GM12878 (cell line): ENCODE results near the gene WASF2. TPM values are rescaled to one million over a fixed set of nuclear protein-coding genes. Genes with fewer than 3 reads are reported as not detected.

ENCODE experiments used
- ATAC-seq: fragments of 200-7000 bp; cut with Tn5 transposase; 3 replicates; pipeline ENCODE4 v1.9.1; 2020; ENCODE audit warnings: mild to moderate bottlenecking, moderate library complexity
- BruUV-seq: library from RNA; stranded (reverse); fragments of 400-500 nt; replicated peaks from 2 replicates; lab custom pipeline; 2021; lab: Mats Ljungman, UMichigan
- CTCF ChIA-PET: fragments of 300-600 bp; sonication (Branson Sonifier 250); formaldehyde crosslinking; extraction: SDS; loops from one replicate; lab custom pipeline; 2021; ENCODE audit warnings: inconsistent platforms; lab: Yijun Ruan, JAX
- POLR2A ChIA-PET: fragments of 350-600 bp; formaldehyde crosslinking; extraction: SDS; loops from one replicate; lab custom pipeline; 2021; ENCODE audit warnings: inconsistent platforms; lab: Charles Lee
- RAD21 ChIA-PET: fragments of 300-600 bp; sonication (Branson Sonifier 250); formaldehyde crosslinking; loops from one replicate; lab custom pipeline; 2023; ENCODE audit warnings: antibody characterized with exemption; ENCODE audit not compliant: unreplicated experiment; lab: Charles Lee
- SMC1A ChIA-PET: fragments of 300-600 bp; sonication (Branson Sonifier 250); formaldehyde crosslinking; loops from one replicate; lab custom pipeline; 2023; ENCODE audit not compliant: unreplicated experiment, uncharacterized antibody; lab: Charles Lee
- DNase-seq: peaks from one replicate; pipeline ENCODE4 v3.0.0-alpha.2; 2011; ENCODE audit warnings: low read depth, low spot score
- FAIRE-seq: peaks from 3 replicates; lab custom pipeline; 2011; peaks lifted over from hg19 to GRCh38; lab: Jason Lieb, UNC
- H2AFZ ChIP-seq: 2 replicates; pipeline ENCODE4 v1.6.0; 2011; ENCODE audit warnings: low read depth, low read length, control low read depth; ENCODE audit not compliant: control insufficient read depth
- H3K27ac ChIP-seq: 2 replicates; pipeline ENCODE4 v1.5.1; 2011; ENCODE audit warnings: control low read depth; ENCODE audit not compliant: control insufficient read depth, insufficient read depth
- H3K27me3 ChIP-seq, 2 experiments: replicated peaks in 1 of 2; 2 replicates each; pipeline versions ENCODE4 v1.6.0 to v1.6.1; 2011; ENCODE audit warnings: low read length in 1 of 2; ENCODE audit not compliant: control insufficient read depth in 2 of 2, insufficient read depth in 2 of 2
- H3K36me3 ChIP-seq, 2 experiments: 2 replicates each; pipeline ENCODE4 v1.5.1; 2011; ENCODE audit warnings: low read length in 1 of 2; ENCODE audit not compliant: control insufficient read depth in 2 of 2, insufficient read depth in 2 of 2
- H3K4me1 ChIP-seq: 2 replicates; pipeline ENCODE4 v1.6.1; 2011; ENCODE audit warnings: mild to moderate bottlenecking, low read length, moderate library complexity, mixed read lengths; ENCODE audit not compliant: control insufficient read depth, insufficient read depth
- H3K4me2 ChIP-seq: 2 replicates; pipeline ENCODE4 v1.6.0; 2011; ENCODE audit warnings: control low read depth; ENCODE audit not compliant: control insufficient read depth, insufficient read depth
- H3K4me3 ChIP-seq: fragments of 200-600 bp; sonication (generic); 2 replicates; pipeline ENCODE4 v1.5.1; 2016
- H3K79me2 ChIP-seq: 2 replicates; pipeline ENCODE4 v1.6.0; 2011; ENCODE audit warnings: low read length; ENCODE audit not compliant: control insufficient read depth, insufficient read depth
- H3K9ac ChIP-seq: 2 replicates; pipeline ENCODE4 v1.8.0; 2011; ENCODE audit warnings: low read length, control low read depth, mixed read lengths; ENCODE audit not compliant: control insufficient read depth, insufficient read depth
- H3K9me3 ChIP-seq: replicated peaks from 3 replicates; pipeline ENCODE4 v1.5.1; 2011; ENCODE audit warnings: mild to moderate bottlenecking, low read length; ENCODE audit not compliant: control insufficient read depth, insufficient read depth
- H4K20me1 ChIP-seq: 2 replicates; pipeline ENCODE4 v1.6.0; 2011; ENCODE audit not compliant: control insufficient read depth, insufficient read depth
- EED ChIP-seq: sonication (generic); IDR thresholded peaks from 2 replicates; pipeline ENCODE4 v1.6.1; 2016; ENCODE audit warnings: antibody characterized with exemption, low read depth
- HDAC6 ChIP-seq: fragments of 200-600 bp; sonication (generic); IDR thresholded peaks from one replicate; pipeline ENCODE4 v1.8.0; 2017; ENCODE audit warnings: antibody characterized with exemption; ENCODE audit not compliant: unreplicated experiment
- MYC ChIP-seq: IDR thresholded peaks from 2 replicates; pipeline ENCODE4 v1.6.1; 2011; ENCODE audit warnings: mild to moderate bottlenecking, low read length, moderate library complexity, inconsistent platforms; ENCODE audit not compliant: insufficient read depth, insufficient replicate concordance, insufficient read length, severe bottlenecking
- TCF12 ChIP-seq: IDR thresholded peaks from 2 replicates; pipeline ENCODE4 v1.6.1; 2011; ENCODE audit warnings: low read depth, mild to moderate bottlenecking, low read length
- WGBS: methylation state at CpG from one replicate; pipeline ENCODE4 v1.1.6; 2016; ENCODE audit warnings: low lambda C conversion rate; ENCODE audit not compliant: insufficient replicate concordance, insufficient coverage; ENCODE audit errors: missing lambda C conversion rate; 5-methylcytosine and 5-hydroxymethylcytosine counted together
- in situ Hi-C: fragments of 300-500 bp; cut with MboI; formaldehyde crosslinking; loops from 9 replicates; pipeline ENCODE4 v1.14.3; 2018; ENCODE audit warnings: mixed read lengths
- intact Hi-C: fragments of 100-400 bp; cut with micrococcal nuclease; formaldehyde crosslinking; loops from one replicate; pipeline ENCODE4 v1.14.2; 2022; ENCODE audit not compliant: unreplicated experiment
- polyA plus RNA-seq, 11 experiments: library from polyadenylated mRNA; depleted of rRNA in 4 of 11; unstranded in 6 of 11; stranded (reverse) in 5 of 11; fragments of >200 nt; fragmentation: Nextera tagmentation in 4 of 11; fragmentation: Illumina TruSeq in 1 of 11; extraction: Ambion mirVana in 4 of 11; extraction: Trizol in 1 of 11; gene quantifications; 1 replicate in 1 of 11; 2 replicates in 10 of 11; pipeline versions ENCODE4 v1.2.1 to v1.2.3, GENCODE V29; 2011 to 2016; ENCODE audit warnings: inconsistent platforms in 2 of 11, missing spikeins in 2 of 11, low read depth in 1 of 11
- total RNA-seq, 4 experiments: library from RNA; depleted of rRNA in 3 of 4; stranded (reverse); fragments of >200 nt in 3 of 4; fragmentation: Illumina TruSeq in 1 of 4; extraction: Trizol in 1 of 4; gene quantifications; 2 replicates each; pipeline versions ENCODE4 v1.2.1 to v1.2.3, GENCODE V29; 2013 to 2021
- TF ChIP-seq, protein P1 (sequence below): IDR thresholded peaks from 2 replicates; pipeline ENCODE4 v1.6.1; 2012; ENCODE audit warnings: low read length, inconsistent platforms

The WASF2 gene
- total and polyA plus RNA-seq, 10 of the 15 experiments (the other 5 are each of a cell fraction or from before 2014, with no cell fraction given), result 7.0 to 111 (median 37.1) TPM

GRCh38 chr1:27428316-27429028 lies 61.5 kb downstream of the WASF2 start:
- DNase-seq (no peak), FAIRE-seq (no peak), ATAC-seq (no peak)
- Histone ChIP-seq H3K79me2 (peaks cover 72% of the 10 kb centered on the region), H3K4me1 (peaks cover 53% of the 10 kb centered on the region), H3K4me2 (peak overlapping the region; percentile 56), H3K9ac (peak overlapping the region; percentile 42; the same call in 1 of the 2 replicates), H3K27ac (peak overlapping the region; percentile 63), H3K27me3 (no peaks in the 10 kb centered on the region), H4K20me1 (no peaks in the 10 kb centered on the region), H3K4me3 (peak overlapping the region; percentile 37; the same call in 1 of the 2 replicates), H3K36me3 (peaks cover 8 to 28% of the 10 kb centered on the region in 2 experiments), H3K9me3 (no peaks in the 10 kb centered on the region), H2AFZ (no peak overlapping the region)
- SMC1A ChIA-PET, result interaction anchor here (0.8 to 22.2 kb wide), 10 partner anchors 9 to 79 kb away, joined by 3 to 470 read pairs (median 6); no protein-coding TSS in a partner anchor
- in situ Hi-C loops (no loop called here), intact Hi-C loops (no loop called here)
- POLR2A ChIA-PET, result interaction anchor here (0.9 to 5.4 kb wide), 14 partner anchors 7 to 63 kb away, joined by 3 to 43 read pairs (median 4); partner anchors contain the start of gene WASF2
- no peak for TF ChIP-seq MYC
- no peak for TF ChIP-seq TCF12
- TF ChIP-seq, protein P1, sequence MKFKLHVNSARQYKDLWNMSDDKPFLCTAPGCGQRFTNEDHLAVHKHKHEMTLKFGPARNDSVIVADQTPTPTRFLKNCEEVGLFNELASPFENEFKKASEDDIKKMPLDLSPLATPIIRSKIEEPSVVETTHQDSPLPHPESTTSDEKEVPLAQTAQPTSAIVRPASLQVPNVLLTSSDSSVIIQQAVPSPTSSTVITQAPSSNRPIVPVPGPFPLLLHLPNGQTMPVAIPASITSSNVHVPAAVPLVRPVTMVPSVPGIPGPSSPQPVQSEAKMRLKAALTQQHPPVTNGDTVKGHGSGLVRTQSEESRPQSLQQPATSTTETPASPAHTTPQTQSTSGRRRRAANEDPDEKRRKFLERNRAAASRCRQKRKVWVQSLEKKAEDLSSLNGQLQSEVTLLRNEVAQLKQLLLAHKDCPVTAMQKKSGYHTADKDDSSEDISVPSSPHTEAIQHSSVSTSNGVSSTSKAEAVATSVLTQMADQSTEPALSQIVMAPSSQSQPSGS, result no peak
- no peak for TF ChIP-seq HDAC6
- TF ChIP-seq EED, result no peak
- RAD21 ChIA-PET, result interaction anchor here (1.0 to 6.3 kb wide), 5 partner anchors 8 to 128 kb away, joined by 3 to 47 read pairs (median 7); no protein-coding TSS in a partner anchor
- WGBS, result 83% methylated on average over 15 of the region's 17 CpGs
- BruUV-seq, result no TSS peak
- CTCF ChIA-PET, result interaction anchor here (0.6 to 18.9 kb wide), 12 partner anchors 10 to 179 kb away, joined by 3 to 240 read pairs (median 3); no protein-coding TSS in a partner anchor
